Measurements from ENCODE around the gene SNX24.
A peak's percentile ranks its signal among the peaks of the same experiment; 100 is the strongest.

Gene SNX24

DNA sequence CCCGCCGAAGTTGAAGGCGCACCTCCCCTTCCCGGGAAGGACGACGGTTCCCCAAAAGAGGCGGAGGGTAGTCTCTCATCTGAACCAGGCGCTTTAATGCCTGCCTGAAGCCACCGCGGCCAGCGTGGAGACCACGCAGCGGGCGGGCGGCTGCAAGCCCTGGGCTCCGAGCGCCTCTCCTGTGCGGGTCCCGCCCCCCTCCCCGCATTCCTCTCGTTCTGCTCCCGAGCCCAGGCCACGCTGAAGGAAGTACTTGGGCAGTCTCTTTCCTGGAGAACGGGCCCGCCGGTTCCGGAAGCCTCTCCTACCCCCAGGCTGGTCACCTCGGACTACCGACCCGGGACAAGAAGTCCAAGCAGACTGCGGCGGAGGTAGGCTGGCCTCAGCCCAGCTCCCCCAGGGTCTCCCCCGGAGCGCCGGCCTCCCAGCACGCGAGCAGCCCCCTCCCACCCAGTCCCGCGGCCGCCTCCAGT is 190.5 kb downstream of the SNX24 start:
- DNase-seq: peak; percentile 11

DNA sequence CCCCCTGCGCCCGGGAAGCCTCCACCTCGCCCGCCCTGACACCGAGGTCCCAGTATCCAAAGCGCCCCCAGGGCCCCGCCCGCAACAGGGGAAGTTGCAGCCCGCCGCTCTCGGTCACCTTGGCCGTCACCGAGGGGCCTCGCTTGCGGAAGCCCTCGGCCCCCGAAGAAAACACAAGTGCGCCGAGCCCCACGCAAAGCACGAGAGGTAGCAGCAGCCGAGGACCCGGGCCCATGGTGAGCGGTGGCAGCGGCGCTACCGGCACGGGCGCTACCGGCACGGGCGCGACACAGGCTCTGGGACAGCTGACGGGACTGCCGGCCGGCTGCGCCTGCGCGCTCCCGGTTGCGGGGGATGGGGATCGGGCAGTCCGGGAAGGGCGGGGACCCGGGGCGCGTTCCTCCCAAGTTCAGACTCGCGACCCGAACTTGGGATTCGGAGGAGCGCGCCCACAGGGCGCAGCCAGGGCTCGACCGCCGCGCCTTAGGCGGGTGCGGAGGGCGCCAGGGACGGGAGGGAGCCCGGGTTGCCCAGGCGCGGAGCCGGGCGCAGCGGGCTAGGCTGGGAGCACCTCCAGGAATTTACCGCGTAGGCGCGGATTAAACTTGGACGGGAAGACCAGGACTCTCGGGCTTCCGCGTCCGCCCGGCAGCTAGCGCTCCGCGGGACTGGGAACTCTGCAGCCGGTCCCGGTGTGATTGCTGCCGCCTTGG is 191.1 kb downstream of the SNX24 start, which contains the start of gene PPIC:
Gene PPIC (minus strand): TSS at position 335 of the 713 bp plus-strand sequence. CDS start 100 bp downstream, at position 235.
- peak; percentile 75 for DNase-seq

DNA sequence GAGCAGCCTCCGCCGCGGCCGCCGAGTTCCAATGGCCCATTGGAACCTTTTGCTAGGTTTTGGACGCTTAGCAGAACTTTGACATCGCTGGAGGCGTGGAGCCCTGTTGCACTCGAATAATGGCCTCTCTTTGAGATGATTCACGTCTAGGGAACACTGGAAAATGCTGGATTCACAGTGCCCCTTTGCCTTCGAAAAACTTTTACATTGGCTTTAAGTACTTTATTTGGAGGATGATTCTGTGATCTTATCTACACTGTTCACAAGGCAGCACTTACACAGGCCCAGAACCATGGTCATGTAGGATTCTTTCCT is 191.6 kb downstream of the SNX24 start:
- DNase-seq: no peak

DNA sequence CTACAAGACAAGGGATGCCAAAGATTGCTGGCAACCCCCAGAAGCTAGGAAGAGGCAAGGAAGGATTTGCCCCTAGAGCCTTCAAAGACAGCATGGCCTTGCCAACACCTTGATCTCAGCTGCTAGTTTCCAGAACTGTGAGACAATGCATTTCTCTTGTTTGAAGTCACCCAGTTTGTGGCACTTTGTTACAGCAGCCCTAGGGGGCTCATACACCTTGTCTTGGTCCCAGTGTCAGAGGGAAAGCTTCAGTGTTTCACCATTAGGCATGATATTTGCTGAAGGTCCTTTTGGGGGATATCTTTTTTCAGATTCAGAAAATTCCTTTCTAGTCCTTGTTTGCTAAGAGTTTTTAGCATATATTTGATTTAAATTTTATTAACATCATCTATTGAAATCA is 194.3 kb downstream of the SNX24 start:
- no peak for DNase-seq

DNA sequence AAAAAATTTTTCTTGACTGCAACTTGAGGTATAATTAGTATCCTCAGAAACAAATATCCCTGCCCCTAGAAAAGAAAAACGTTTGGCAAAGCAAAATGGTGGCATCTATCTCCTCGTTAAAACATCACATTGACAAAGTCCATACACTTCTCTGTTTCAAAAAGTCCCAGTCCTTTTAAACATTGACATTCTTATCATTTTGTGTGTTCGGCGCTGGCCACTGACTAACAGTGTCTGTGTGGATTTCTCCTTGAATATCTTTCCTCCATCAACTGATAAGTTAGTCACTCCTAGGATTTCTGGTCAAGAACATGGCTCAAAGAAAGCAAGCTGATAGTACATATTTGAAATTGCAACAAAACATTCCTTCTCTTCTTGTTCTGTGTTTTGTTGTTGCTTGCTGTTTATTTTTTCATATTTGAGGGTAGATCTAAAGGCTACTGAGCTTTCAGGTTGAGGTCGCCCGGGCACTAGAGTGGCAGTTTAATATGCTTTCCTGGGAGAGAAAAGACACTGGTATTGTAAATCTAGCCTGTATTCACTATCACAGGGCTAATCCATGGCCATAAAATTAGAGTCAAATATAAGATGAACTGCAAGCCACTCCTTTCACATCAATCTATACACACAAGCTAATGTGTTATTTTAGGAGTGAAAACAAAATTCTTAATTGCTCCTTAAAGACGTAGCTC is 199.7 kb downstream of the SNX24 start:
- no peak for DNase-seq

DNA sequence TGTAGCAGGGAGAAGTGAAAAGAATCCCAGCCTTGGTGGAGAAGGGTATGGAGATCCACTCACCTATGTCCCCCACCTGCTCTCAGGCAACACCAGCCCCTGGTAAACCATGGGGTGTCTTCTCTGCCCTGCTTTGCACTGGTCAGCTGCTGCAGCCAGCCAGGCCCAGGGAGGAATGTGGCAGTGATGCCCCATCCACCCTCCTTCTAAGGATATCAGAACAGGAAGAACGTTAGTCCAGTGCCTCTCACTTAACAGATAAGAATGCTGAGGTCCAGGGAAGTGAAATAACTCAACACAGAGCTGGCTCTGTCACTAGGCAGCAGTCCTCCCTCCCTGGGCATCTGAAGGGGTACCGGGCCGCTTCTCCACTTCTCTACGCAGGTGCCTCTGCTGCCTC is 200.8 kb downstream of the SNX24 start:
- DNase-seq: no peak

DNA sequence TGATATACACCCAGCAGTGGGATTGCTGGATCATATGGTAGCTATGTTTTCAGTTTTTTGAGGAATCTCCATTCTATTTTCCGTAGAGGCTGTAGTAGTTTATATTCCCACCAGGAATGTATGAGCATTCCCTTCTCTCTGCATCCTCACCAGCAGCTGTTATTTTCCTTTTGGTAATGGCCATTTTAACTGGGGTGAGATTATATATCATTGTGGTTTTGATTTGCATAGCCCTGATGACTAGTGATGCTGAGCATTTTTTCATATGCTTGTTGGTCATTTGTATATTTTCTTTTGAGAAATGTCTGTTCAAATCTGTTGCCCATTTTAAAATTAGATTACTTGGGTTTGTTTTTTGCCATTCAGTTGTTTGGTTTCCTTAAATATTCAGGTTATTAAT is 202.3 kb downstream of the SNX24 start:
- DNase-seq: peak; percentile 21

DNA sequence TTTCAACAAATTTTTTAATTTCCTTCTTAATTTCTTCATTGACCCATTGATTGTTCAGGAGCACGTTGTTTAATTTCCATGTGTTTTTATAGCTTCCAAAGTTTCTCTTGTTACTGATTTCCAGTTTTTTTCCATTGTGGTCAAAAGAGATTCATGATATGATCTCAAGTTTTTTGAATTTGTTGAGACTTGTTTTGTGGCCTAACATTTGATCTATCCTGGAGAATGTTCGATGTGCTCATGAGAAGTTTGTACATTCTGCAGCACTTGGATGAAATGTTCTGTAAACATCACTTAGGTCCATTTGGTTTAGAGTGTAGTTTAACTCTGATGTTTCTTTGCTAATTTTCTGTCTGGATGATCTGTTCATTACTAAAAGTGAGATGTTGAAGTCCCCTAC is 205.8 kb downstream of the SNX24 start:
- DNase-seq: no peak
